Adrenal gland (tissue), 12 donors: ENCODE measurements around the gene ABLIM2. TPM values are rescaled to one million over a fixed set of nuclear protein-coding genes. Genes with fewer than 3 reads are reported as not detected.
"Not testable (repeated sequence)": the region's sequence is repeated elsewhere in the genome, so short reads cannot be mapped to it uniquely, and the experiment has no call there.

Experiments used
- DNase-seq, 7 donors: peaks; one replicate each; pipeline ENCODE4 v3.0.0-alpha.2; 2019 to 2020
- H3K27ac ChIP-seq, 5 donors: fragments of 200-600 bp; sonication (generic) in 4 of 5; 1 replicate in 3 of 5; 2 replicates in 2 of 5; pipeline versions ENCODE4 v1.5.1 to v1.8.0; 2016 to 2020; ENCODE audit warnings: mild to moderate bottlenecking in 1 of 5
- H3K27me3 ChIP-seq: fragments of 200-600 bp; 2 replicates; pipeline ENCODE4 v1.8.0; 2021
- H3K36me3 ChIP-seq, 2 donors: fragments of 200-600 bp; replicated peaks in 1 of 2; 1 replicate in 1 of 2; 2 replicates in 1 of 2; pipeline versions ENCODE4 v1.5.1 to v1.8.0; 2018 to 2022
- H3K4me1 ChIP-seq, 2 donors: fragments of 200-600 bp; replicated peaks in 1 of 2; 1 replicate in 1 of 2; 2 replicates in 1 of 2; pipeline versions ENCODE4 v1.5.1 to v1.8.0; 2018 to 2021
- H3K4me3 ChIP-seq, 4 donors: fragments of 200-600 bp; sonication (generic) in 3 of 4; one replicate each; pipeline ENCODE4 v1.5.1; 2016 to 2018
- H3K9me3 ChIP-seq, 3 donors: fragments of 200-600 bp; sonication (generic) in 1 of 3; replicated peaks in 1 of 3; 1 replicate in 2 of 3; 2 replicates in 1 of 3; pipeline versions ENCODE4 v1.5.1 to v1.8.0; 2016 to 2021
- POLR2A ChIP-seq, 2 donors: fragments of 450-650 bp; IDR thresholded peaks; one replicate each; pipeline ENCODE4 v1.6.1; 2017; ENCODE audit warnings: antibody characterized with exemption in 2 of 2, mild to moderate bottlenecking in 2 of 2, moderate library complexity in 1 of 2
- WGBS, 4 donors: extraction: QIAGEN DNeasy Blood & Tissue Kit in 2 of 4; methylation state at CpG; one replicate each; pipeline versions ENCODE4 v1.1.5 to v1.1.7; 2013 to 2017; 5-methylcytosine and 5-hydroxymethylcytosine counted together
- intact Hi-C, 2 donors: fragments of 100-400 bp; cut with DNase I; formaldehyde crosslinking; loops; one replicate each; pipeline versions ENCODE4 v1.14.1 to v1.15.0; 2022 to 2023
- polyA plus RNA-seq, 3 donors: library from polyadenylated mRNA; stranded (reverse); fragments of 200-250 nt in 2 of 3; fragments of 350-450 nt in 1 of 3; fragmentation: Illumina TruSeq in 1 of 3; extraction: RNeasy Lipid Tissue Mini Kit (QIAGEN cat#74804) in 1 of 3; gene quantifications; one replicate each; pipeline ENCODE4 v1.2.3, GENCODE V29; 2013 to 2014
- total RNA-seq, 9 donors: library from RNA; depleted of rRNA in 4 of 9; stranded (reverse); fragments of >200 nt in 4 of 9; fragments of 120-200 nt in 1 of 9; fragmentation: NEBNext Ultra II Directional in 1 of 9; extraction: Animal tissue kit (Norgen Biotek cat#: 25700) in 1 of 9; gene quantifications; one replicate each; pipeline versions ENCODE4 v1.1.0 to v1.2.4, GENCODE V29; 2013 to 2023
- TF ChIP-seq, protein P1 (sequence below), 6 experiments: fragments of 450-650 bp in 4 of 6; fragments of 200-600 bp in 2 of 6; sonication (generic) in 1 of 6; IDR thresholded peaks; 1 replicate in 5 of 6; 2 replicates in 1 of 6; pipeline versions ENCODE4 v1.5.1 to v1.8.0; 2016 to 2021; ENCODE audit warnings: antibody characterized with exemption in 6 of 6, mild to moderate bottlenecking in 2 of 6, moderate library complexity in 1 of 6
- donor health status: healthy with polysubstance abuse.
- donor health status: Bipolar disorder and iron deficiency.
- donor health status: DM: yes; HTN: yes; CAD: no.
- donor health status: DM: no; HTN: no; CAD: no.
- donor health status: DM: no; HTN: no; CAD: no.
- donor health status: DM: yes; HTN: yes; CAD: no.

ABLIM2 gene
- total and polyA plus RNA-seq, 12 donors, result 5.8 to 31.2 (median 14.6) TPM

DNA sequence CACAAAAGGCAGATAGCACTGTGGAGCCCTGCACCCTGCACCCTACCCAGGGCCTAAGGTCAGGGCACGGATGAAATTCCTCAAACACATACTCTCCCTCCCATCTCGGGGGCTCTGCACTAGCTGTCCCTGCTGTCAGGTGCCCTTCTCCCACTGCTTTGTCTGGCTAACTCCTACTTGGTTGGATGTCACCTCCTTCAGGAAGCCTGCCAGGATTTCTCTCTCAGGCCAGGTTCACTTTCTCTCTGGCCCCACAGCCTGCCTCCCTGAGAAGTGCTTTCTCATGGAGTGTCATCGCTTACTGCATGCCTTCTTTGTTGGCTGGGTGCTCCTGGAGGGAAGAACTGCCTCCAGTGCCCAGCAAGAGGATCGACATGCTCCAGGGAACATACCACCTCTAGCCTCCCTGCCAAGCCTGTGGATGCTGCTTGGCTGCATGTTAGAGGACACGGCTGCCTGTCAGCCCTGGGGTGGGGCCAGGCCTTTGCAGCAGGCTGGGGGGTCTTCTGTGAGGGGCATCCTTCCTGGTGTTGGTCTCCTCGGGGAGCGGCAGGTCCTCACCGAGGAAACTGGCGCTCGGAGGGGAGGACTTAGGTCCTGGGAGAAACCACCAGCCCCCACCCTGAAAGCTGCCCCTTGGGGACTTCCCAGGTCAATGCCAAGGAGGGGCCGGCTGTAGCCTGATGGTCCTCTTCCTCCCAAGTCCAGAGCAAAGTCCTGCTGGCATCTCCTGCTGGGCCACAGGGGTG is 15.0 kb downstream of the ABLIM2 start:
- 85 to 88% (median 87%) methylated on average over 8 to 11 of the region's 11 CpGs for WGBS, 4 donors

DNA sequence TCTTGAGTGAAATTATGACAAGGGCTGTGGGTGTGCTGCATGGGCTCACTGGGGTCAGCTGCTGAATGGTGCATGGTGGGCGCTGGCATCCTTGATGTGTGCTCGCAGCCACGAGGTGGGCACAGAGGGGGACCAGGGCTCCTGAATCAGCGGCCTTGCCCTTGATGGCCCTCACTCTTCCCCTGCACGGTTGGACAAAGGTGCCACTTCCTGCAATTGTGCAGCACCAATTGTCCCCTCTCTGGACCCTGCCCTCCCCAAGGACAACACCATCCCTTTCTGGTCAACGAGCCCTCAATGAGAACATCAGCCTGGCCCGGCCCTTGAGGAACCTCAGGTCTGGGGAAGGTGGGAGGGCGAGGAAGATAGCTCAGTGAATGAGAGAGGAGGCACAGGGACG is 16.1 kb downstream of the ABLIM2 start:
- H3K27me3 ChIP-seq, result no peaks in the 10 kb centered on the region
- 51 to 69% (median 63%) methylated on average over 4 to 9 of the region's 9 CpGs for WGBS, 4 donors
- H3K4me1 ChIP-seq, result peaks cover 7 to 24% of the 10 kb centered on the region in 2 donors
- TF ChIP-seq POLR2A (IDR thresholded peaks at IDR 0.05), result no peak
- TF ChIP-seq, protein P1, sequence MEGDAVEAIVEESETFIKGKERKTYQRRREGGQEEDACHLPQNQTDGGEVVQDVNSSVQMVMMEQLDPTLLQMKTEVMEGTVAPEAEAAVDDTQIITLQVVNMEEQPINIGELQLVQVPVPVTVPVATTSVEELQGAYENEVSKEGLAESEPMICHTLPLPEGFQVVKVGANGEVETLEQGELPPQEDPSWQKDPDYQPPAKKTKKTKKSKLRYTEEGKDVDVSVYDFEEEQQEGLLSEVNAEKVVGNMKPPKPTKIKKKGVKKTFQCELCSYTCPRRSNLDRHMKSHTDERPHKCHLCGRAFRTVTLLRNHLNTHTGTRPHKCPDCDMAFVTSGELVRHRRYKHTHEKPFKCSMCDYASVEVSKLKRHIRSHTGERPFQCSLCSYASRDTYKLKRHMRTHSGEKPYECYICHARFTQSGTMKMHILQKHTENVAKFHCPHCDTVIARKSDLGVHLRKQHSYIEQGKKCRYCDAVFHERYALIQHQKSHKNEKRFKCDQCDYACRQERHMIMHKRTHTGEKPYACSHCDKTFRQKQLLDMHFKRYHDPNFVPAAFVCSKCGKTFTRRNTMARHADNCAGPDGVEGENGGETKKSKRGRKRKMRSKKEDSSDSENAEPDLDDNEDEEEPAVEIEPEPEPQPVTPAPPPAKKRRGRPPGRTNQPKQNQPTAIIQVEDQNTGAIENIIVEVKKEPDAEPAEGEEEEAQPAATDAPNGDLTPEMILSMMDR (IDR thresholded peaks at IDR 0.05), result no peak
- no peak for DNase-seq
- H3K4me3 ChIP-seq, result no peak overlapping the region
- H3K27ac ChIP-seq, result no peak overlapping the region
- H3K36me3 ChIP-seq, result no peaks in the 10 kb centered on the region
- no peaks in the 10 kb centered on the region for H3K9me3 ChIP-seq
- intact Hi-C loops, result no loop called here

More for the DNA sequence above, 15.0 kb downstream of the ABLIM2 start:
- H3K4me1 ChIP-seq, result peaks cover 7 to 24% of the 10 kb centered on the region in 2 donors
- H3K27me3 ChIP-seq, result no peaks in the 10 kb centered on the region
- DNase-seq, result no peak
- no peak overlapping the region for H3K4me3 ChIP-seq
- peak overlapping the region in 1 of 5 donors; percentile 58 for H3K27ac ChIP-seq
- intact Hi-C loops, result no loop called here
- no peak for TF ChIP-seq POLR2A (IDR thresholded peaks at IDR 0.05)
- TF ChIP-seq, protein P1 (IDR thresholded peaks at IDR 0.05), result no peak
- H3K36me3 ChIP-seq, result no peaks in the 10 kb centered on the region
- H3K9me3 ChIP-seq, result no peaks in the 10 kb centered on the region

DNA sequence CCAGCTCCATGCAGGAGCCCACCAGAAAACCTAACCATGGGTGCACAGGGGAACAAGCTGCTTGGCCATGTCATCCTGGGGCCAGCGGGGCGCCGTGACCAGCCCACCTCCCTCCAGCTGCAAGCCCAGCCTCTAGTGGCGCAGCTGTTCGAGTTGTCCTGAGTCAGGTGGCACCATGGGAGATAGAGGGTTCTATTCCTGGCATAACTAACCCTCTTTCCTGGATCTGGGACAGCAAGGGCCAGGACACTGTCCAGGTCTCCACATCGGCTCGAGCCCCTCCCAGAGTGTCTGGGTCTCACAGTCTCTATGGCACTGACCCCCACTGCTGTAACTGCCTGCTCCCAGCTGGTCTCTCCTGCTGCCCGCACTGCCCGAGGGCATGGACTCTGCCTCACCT is 16.7 kb downstream of the ABLIM2 start:
- Histone ChIP-seq H3K27me3 (no peaks in the 10 kb centered on the region), H3K4me3 (no peak overlapping the region), H3K9me3 (no peaks in the 10 kb centered on the region), H3K36me3 (no peaks in the 10 kb centered on the region), H3K4me1 (peaks cover 7 to 24% of the 10 kb centered on the region in 2 donors), H3K27ac (no peak overlapping the region)
- DNase-seq, result no peak
- TF ChIP-seq, protein P1 (IDR thresholded peaks at IDR 0.05), result no peak
- TF ChIP-seq POLR2A (IDR thresholded peaks at IDR 0.05), result no peak
- intact Hi-C loops, result no loop called here
- WGBS, 4 donors, result 85 to 100% (median 92%) methylated on average over 2 to 9 of the region's 9 CpGs

DNA sequence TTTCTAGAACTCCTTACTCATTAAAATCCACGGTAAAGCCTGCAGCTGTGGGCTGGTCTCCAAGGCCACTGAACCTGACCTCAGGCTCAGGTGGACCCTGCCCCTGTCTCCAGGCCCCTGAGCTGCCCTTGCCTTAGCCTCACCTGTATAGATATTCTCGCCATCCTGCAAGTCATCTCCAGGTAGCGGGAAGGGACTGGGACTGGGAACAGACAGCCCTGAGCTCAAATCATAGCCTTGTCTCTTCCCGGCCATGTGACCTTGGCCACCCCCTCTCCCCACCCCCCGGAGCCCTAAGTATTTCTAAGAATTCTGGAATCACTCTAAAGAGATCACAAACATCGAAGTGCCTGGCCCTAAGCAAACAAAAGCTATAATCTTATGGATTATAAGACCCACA is 17.7 kb downstream of the ABLIM2 start:
- DNase-seq, result no peak
- intact Hi-C loops, result no loop called here
- Histone ChIP-seq H3K4me1 (peaks cover 5 to 19% of the 10 kb centered on the region in 2 donors), H3K9me3 (no peaks in the 10 kb centered on the region), H3K27me3 (no peaks in the 10 kb centered on the region), H3K36me3 (no peaks in the 10 kb centered on the region), H3K27ac (no peak overlapping the region), H3K4me3 (no peak overlapping the region)
- TF ChIP-seq, protein P1 (IDR thresholded peaks at IDR 0.05), result no peak
- no peak for TF ChIP-seq POLR2A (IDR thresholded peaks at IDR 0.05)
- 60 to 70% (median 64%) methylated on average over 3 to 6 of the region's 6 CpGs for WGBS, 4 donors

DNA sequence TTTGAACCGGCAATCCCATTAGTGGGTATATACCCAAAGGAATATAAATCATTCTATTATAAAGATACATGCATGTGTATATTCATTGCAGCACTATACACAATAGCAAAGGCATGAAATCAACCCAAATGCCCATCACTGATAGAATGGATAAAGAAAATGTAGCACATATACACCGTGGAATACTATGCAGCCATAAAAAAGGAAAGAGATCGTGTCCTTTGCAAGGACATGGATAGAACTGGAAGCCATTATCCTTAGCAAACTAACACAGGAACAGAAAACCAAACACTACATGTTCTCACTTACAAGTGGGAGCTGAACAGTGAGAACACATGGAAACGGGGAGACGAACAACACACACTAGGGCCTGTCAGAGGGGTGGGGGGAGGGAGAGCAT is 18.9 kb downstream of the ABLIM2 start:
- not testable (repeated sequence) for DNase-seq

More for the DNA sequence above, 18.9 kb downstream of the ABLIM2 start:
- H3K4me1 ChIP-seq, result peaks cover 3 to 10% of the 10 kb centered on the region in 2 donors
- intact Hi-C loops, H3K36me3 ChIP-seq, H3K27me3 ChIP-seq, H3K4me3 ChIP-seq, H3K9me3 ChIP-seq, H3K27ac ChIP-seq: not testable (repeated sequence)
- 92 to 96% (median 95%) methylated on average over 5 of the region's 5 CpGs for WGBS, 4 donors
